H7 (cell line): ENCODE measurements around the gene ZNF407. TPM values are rescaled to one million over a fixed set of nuclear protein-coding genes. Genes with fewer than 3 reads are reported as not detected.
"Not testable (repeated sequence)": the region's sequence is repeated elsewhere in the genome, so short reads cannot be mapped to it uniquely, and the experiment has no call there.

ENCODE experiments used
- DNase-seq: peaks from one replicate; pipeline ENCODE4 v3.0.0; 2012
- H3K27me3 ChIP-seq: 2 replicates; pipeline ENCODE4 v1.6.0; 2011; ENCODE audit warnings: mild to moderate bottlenecking, low read length; ENCODE audit not compliant: control insufficient read depth, insufficient read depth
- H3K36me3 ChIP-seq: replicated peaks from 2 replicates; pipeline ENCODE4 v1.5.1; 2011; ENCODE audit warnings: low read length; ENCODE audit not compliant: control insufficient read depth, insufficient read depth
- H3K4me3 ChIP-seq: 2 replicates; pipeline ENCODE4 v1.5.1; 2011; ENCODE audit warnings: low read depth, mild to moderate bottlenecking, control low read depth, low read length, moderate library complexity; ENCODE audit not compliant: insufficient read depth
- total RNA-seq: library from RNA; depleted of rRNA; stranded (reverse); fragments of >200 nt; shearing (Covaris generic); gene quantifications from 2 replicates; pipeline ENCODE4 v1.2.3, GENCODE V29; 2014; rRNA removed

The ZNF407 gene
- 2.9 and 4.0 TPM in 2 replicates for total RNA-seq

- Histone ChIP-seq H3K27me3 (no peaks in the 10 kb centered on the region), H3K36me3 (no peaks in the 10 kb centered on the region), H3K4me3 (peak within 1 kb of the TSS; percentile 91)
- DNase-seq = peak; percentile 93
Observed at GRCh38 chr18:74597662-74598349, at the start of gene ZNF407. Gene ZNF407, plus strand, starts transcription at chr18:74597870. Its CDS starts 33,150 bp downstream, at chr18:74631020.

GRCh38 chr18:74549591-74550104 is 48.0 kb upstream of the ZNF407 start:
- no peak overlapping the region for H3K4me3 ChIP-seq
- H3K27me3 ChIP-seq = no peaks in the 10 kb centered on the region; the same call in 1 of the 2 replicates
- no peaks in the 10 kb centered on the region for H3K36me3 ChIP-seq
- DNase-seq = no peak

GRCh38 chr18:74550886-74551285 is 46.8 kb upstream of the ZNF407 start:
- H3K4me3 ChIP-seq = no peak overlapping the region
- DNase-seq = no peak
- no peaks in the 10 kb centered on the region; the same call in 1 of the 2 replicates for H3K27me3 ChIP-seq
- H3K36me3 ChIP-seq = no peaks in the 10 kb centered on the region

- no peak for DNase-seq
- Histone ChIP-seq H3K27me3 (no peaks in the 10 kb centered on the region; the same call in 1 of the 2 replicates), H3K36me3 (no peaks in the 10 kb centered on the region), H3K4me3 (no peak overlapping the region)
Observed at GRCh38 chr18:74551452-74551851, 46.2 kb upstream of the ZNF407 start.

GRCh38 chr18:74551936-74552555 is 45.6 kb upstream of the ZNF407 start:
- H3K4me3 ChIP-seq = no peak overlapping the region
- no peaks in the 10 kb centered on the region for H3K36me3 ChIP-seq
- no peaks in the 10 kb centered on the region; the same call in 1 of the 2 replicates for H3K27me3 ChIP-seq
- DNase-seq = peak; percentile 90

- H3K36me3 ChIP-seq = no peaks in the 10 kb centered on the region
- H3K27me3 ChIP-seq = no peaks in the 10 kb centered on the region; the same call in 1 of the 2 replicates
- DNase-seq = no peak
- no peak overlapping the region for H3K4me3 ChIP-seq
Observed at GRCh38 chr18:74556126-74556525, 41.5 kb upstream of the ZNF407 start.

GRCh38 chr18:74558096-74558495 is 39.6 kb upstream of the ZNF407 start:
- Histone ChIP-seq H3K27me3 (no peaks in the 10 kb centered on the region; the same call in 1 of the 2 replicates), H3K36me3 (no peaks in the 10 kb centered on the region), H3K4me3 (no peak overlapping the region)
- no peak for DNase-seq

GRCh38 chr18:74562131-74562730 is 35.4 kb upstream of the ZNF407 start:
- Histone ChIP-seq H3K36me3 (no peaks in the 10 kb centered on the region), H3K27me3 (no peaks in the 10 kb centered on the region), H3K4me3 (no peak overlapping the region)
- DNase-seq = no peak

GRCh38 chr18:74562775-74563174 is 34.9 kb upstream of the ZNF407 start:
- Histone ChIP-seq H3K27me3 (no peaks in the 10 kb centered on the region), H3K36me3 (no peaks in the 10 kb centered on the region), H3K4me3 (no peak overlapping the region)
- DNase-seq = no peak

GRCh38 chr18:74563999-74564398 is 33.7 kb upstream of the ZNF407 start:
- no peaks in the 10 kb centered on the region for H3K27me3 ChIP-seq
- H3K36me3 ChIP-seq = no peaks in the 10 kb centered on the region
- H3K4me3 ChIP-seq = no peak overlapping the region
- DNase-seq = no peak

- H3K4me3 ChIP-seq, H3K36me3 ChIP-seq, H3K27me3 ChIP-seq, DNase-seq: not testable (repeated sequence)
Observed at GRCh38 chr18:74565164-74565563, 32.5 kb upstream of the ZNF407 start.

GRCh38 chr18:74565993-74566392 is 31.7 kb upstream of the ZNF407 start:
- not testable (repeated sequence) for DNase-seq, H3K27me3 ChIP-seq, H3K4me3 ChIP-seq, H3K36me3 ChIP-seq

GRCh38 chr18:74567822-74568221 is 29.8 kb upstream of the ZNF407 start:
- no peaks in the 10 kb centered on the region; the same call in 1 of the 2 replicates for H3K27me3 ChIP-seq
- no peak for DNase-seq
- H3K4me3 ChIP-seq = no peak overlapping the region
- no peaks in the 10 kb centered on the region for H3K36me3 ChIP-seq

GRCh38 chr18:74569401-74569800 is 28.3 kb upstream of the ZNF407 start:
- Histone ChIP-seq H3K36me3 (no peaks in the 10 kb centered on the region), H3K27me3 (no peaks in the 10 kb centered on the region; the same call in 1 of the 2 replicates), H3K4me3 (no peak overlapping the region)
- no peak for DNase-seq

GRCh38 chr18:74570266-74570665 is 27.4 kb upstream of the ZNF407 start:
- no peaks in the 10 kb centered on the region for H3K36me3 ChIP-seq
- no peak overlapping the region for H3K4me3 ChIP-seq
- no peaks in the 10 kb centered on the region; the same call in 1 of the 2 replicates for H3K27me3 ChIP-seq
- no peak for DNase-seq
